Activated T-cell treated with anti-CD3 and anti-CD28 coated beads for 48 hours (primary cell): ENCODE data around the gene PRLH.

Experiments used
- DNase-seq: peaks from one replicate; pipeline ENCODE4 v3.0.0-alpha.2; 2020; ENCODE audit warnings: low read depth

PRLH gene

DNA sequence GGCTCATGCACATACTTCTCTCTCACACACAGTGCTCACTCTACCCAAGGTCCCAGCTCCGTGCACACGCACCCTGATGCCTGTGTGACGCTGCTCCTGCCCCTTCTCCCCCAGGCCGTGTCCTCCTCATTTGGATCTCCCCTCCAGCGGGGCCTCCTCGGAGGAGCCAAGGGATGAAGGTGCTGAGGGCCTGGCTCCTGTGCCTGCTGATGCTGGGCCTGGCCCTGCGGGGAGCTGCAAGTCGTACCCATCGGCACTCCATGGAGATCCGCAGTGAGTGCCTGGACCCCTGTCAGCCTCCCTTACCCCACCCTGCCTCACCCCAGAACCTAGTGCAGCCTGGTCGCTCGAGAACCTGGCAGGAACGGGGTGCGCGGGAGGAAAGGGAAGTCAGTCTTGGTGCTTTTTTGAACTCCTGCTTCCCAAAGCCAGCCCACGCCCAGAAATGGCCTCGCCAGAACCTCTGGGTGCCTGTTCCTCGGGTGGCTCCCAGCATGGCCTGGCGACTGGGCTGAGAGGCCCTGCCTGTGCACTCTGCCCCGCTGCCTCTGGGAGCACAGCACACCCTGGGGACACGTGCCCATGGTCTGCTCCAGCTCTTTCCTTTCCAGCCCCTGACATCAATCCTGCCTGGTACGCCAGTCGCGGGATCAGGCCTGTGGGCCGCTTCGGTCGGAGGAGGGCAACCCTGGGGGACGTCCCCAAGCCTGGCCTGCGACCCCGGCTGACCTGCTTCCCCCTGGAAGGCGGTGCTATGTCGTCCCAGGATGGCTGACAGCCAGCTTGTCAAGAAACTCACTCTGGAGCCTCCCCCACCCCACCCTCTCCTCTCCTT is at the start of gene PRLH:
TSS of gene PRLH (plus strand) at position 174 of the 835 bp plus-strand sequence. CDS start at position 174, 0 bp downstream.
- no peak for DNase-seq

DNA sequence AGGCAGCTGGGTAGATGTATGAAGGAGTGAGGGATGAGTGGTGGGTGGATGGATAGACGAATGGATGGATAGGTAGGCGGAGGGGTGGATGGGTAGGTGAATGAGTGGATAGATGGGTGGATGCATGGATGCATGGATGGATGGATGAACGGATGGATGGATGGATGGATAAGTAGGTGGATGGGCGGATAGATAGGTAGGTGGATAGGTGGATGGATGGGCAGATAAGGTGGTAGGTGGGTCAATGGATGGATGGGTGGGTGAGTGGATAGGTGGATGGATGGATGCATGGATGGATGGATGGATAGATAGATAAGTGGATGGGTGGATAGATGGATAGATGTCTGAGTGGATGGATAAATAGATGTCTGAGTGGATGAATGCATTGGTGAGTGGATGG is 49.2 kb upstream of the PRLH start:
- DNase-seq: no peak

DNA sequence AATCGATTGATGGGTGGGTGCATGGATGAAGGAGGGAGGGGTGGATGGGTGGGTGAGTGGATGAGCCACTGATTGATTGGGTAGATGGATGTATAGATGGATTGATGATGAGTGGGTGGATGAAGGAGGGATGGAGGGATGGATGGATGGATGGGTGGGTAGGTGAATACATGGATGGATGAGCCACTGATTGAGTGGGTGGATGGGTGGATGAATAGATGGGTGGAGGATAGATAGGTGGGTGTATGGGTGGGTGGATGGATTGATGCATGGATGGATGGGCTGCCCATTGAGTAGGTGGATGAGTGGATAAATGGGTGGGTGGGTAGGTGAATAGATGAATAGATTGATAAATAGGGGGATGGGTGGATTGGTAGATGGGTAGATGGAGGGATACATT is 48.4 kb upstream of the PRLH start:
- DNase-seq: no peak

DNA sequence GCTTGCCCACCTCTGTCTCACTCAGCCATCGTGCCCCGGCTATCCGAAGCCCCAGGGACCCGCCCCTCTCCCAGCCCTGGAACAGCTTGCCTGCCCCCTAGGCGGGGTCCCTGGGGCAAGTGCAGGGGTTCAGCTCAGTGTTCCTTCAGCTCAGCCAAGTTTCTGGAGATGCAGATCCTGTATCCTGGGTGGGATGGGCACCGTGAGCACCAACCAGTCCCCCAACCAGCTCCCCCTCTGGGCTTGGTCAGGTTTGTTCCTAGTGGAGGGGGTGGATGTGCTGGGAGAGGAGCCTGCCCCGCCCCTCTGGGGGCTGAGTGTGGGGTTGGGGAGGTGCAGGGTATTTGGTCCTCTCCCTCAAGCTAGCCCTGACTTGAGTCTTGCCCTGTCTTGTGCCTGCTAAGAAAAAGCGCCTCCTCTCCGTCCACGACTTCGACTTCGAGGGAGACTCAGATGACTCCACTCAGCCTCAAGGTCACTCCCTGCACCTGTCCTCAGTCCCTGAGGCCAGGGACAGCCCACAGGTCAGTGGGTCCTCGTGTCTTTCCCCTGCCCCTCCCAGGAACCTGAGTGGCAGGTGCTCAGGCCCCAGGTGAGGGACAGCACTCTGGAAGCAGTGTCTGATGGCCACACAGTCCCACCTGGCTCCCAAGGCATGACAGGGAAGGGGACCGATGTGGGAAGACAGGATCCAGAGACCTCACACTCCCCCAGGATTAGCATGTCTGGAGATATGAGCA is 46.7 kb upstream of the PRLH start:
- DNase-seq: no peak

- DNase-seq: no peak
Measured at GRCh38 chr2:237520290-237520689, 46.1 kb upstream of the PRLH start.

- no peak for DNase-seq
Measured at GRCh38 chr2:237524631-237525030, 41.7 kb upstream of the PRLH start.

- DNase-seq: no peak
Measured at GRCh38 chr2:237525559-237526157, 40.7 kb upstream of the PRLH start.

GRCh38 chr2:237527233-237527632 is 39.1 kb upstream of the PRLH start:
- DNase-seq: no peak

DNA sequence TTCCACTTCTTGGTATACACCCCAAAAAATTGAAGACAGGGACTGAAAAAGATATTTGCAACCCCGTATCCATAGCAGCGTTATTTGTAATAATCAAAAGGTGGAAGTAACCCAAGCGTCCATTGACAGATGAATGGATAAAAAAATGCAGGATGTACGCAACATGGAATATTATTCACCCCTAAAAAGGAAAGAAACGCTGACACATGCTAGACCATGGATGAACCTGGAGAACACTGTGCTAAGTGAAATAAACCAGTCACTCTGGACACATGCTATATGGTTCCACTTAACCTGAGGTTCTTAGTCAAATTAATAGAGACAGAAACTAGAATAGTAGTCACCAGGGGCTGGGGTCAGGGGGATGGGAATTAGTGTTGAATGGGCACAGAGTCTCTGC is 38.6 kb upstream of the PRLH start:
- DNase-seq: no peak

DNA sequence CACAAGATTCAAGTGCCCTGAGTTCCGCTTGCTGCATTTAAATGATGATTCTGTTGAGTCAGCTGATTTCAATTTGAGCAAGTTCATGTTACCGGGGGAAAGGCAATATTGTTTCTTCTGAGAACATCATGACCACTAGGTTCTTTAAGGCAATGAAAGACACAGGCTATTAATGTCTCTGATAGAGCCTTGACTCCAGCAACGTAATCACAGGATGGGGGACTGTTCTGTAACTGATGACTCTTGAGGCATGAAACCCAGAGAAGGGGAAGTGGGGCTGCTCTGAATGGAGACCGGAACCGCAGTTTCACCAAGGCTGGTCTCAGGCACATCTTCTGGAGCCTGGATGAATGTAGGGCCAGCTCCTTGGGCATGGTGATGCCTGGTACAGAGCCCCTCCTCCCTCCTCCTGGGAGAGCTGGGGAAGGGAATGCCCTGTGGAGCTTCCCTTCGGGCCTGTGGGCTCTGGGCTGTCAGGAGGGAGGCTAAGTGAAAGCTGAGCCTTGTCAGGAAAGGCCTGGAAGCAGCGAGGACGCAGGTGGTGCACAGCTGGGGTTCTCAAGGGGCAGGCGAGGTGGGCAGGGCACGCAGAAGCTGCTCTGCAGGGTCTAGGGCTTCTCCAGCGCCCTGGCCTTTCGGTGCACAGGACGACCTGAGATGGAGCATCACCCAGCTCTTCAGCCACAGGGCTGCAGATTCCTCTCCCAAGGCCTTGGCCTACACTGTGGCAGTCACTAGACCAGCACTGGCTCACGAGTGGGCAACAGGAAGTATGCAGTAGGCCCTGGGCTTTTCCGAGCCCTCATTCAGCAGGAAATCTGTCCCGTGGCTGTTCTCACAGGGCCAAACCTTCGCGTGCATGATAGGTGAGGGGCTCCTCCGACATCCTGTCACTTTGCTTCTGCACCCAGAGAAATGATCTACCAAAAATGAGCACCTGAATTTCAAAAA is 36.6 kb upstream of the PRLH start:
- DNase-seq: no peak

DNA sequence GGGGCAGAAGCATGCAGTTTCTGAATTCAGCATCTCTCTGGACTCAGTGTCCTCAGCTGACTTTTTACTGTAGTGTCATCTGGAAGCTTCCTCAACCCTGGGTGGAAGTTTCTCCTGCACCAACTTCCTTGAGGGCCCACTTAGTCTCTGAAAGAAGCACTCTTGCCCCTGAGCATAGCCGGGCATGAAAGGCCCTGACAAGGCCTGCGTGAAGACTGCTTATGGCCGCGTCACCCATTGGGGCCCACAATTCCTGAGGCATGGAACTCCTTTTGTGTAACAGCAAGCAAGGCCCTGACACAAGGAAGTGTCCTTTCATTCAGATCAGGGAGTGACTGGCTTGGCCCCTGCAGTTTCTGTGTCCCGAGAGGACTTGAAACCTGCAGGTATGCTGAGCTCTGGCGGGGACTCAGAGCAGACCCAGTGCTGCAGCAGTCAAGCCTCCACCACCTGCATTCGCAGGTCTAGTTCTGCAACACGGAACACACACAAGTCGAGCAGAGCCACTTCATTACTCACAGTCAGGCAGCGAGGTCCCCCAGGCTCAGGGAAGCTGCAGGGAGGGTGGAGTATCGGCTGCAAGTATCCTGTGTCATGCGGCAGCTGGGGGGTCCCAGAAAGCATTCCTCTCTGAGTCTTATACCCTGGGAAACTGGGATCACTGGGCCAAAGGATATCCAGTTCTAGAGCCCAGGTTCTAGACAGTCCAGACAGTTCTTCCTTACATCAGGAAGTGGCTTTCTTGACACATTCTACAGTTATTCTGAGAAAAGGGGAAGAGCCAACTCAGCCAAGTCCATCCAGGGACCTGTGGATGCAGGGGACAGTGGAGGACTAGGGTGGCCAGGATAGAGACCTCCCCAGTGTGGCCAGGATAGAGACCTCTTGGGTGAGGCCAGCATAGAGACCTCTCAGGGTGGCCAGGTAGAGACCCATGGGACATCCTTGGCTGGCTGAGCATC is 35.6 kb upstream of the PRLH start:
- DNase-seq: no peak

GRCh38 chr2:237532160-237532559 is 34.2 kb upstream of the PRLH start:
- DNase-seq: no peak

GRCh38 chr2:237533668-237534161 is 32.7 kb upstream of the PRLH start:
- DNase-seq: no peak

- no peak for DNase-seq
Measured at GRCh38 chr2:237534380-237534779, 32.0 kb upstream of the PRLH start.

- no peak for DNase-seq
Measured at GRCh38 chr2:237535385-237536082, 30.8 kb upstream of the PRLH start.

DNA sequence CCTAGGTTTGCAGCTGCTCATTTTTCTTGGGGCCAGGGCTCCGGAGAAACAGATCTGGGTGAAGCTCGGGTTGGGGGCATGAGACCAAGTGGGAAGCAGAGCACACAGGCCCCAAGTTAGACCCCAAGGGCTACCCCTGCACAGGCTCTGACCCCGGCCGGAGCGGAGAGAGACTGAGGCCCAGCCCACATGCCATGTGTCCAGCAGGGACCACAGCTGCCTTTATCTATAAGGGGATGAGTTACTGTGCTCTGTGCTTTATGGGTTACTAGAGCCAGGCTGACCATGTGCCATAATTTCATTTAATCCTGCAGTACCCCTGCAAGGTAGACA is 30.3 kb upstream of the PRLH start:
- no peak for DNase-seq

DNA sequence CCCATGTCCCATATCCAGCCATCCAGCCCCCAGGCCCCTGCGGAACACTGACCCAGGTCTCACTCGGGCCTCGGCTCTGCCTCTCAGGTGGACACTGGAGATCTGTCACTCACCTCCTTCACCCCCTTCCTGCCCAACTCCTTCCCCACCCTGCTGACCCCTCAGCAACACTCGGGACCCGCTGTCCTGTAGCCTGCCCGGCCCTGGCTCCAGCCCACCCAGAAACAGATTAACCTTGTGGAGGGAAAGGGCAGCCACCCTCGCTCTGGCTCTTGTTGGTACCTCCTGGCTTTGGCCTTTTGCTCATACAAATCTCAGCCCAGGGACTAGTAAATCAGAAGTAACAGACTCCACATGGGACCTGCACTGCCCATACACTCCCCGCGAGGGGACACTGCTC is 29.8 kb upstream of the PRLH start:
- no peak for DNase-seq

DNA sequence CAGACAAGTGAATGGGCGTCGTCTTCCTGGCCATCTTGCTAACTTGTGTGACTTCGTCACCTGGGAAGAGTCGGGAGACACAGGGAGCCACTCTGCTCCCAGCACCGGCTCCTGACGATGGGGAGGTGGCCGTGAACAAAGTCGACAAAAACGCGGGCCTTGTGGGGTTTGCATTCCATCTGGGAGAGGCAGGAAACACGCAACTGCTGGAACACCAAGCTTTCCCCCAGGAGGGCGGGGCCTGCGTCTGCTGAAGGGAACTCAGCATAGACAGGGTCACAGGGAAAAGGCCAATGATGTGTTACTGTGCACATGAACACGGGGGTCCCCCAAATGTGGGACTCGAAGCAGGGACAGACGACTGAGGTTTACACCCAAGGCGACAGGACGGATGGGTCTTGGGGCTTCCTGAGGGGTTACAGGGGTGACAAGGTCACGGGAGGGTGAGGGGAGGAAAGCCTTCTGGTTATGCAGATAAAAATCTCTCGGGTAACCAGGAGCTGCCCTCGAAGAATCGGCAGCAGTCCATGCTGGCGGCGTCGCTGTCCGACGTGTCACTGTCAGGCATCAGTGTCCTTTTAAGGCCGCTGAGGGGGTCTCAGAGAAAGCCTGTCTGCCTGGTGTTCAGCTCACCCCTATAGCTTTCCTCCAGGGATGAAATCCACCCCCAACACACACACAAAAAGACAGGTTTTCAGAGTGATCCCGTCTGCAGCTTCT is 28.2 kb upstream of the PRLH start:
- no peak for DNase-seq

DNA sequence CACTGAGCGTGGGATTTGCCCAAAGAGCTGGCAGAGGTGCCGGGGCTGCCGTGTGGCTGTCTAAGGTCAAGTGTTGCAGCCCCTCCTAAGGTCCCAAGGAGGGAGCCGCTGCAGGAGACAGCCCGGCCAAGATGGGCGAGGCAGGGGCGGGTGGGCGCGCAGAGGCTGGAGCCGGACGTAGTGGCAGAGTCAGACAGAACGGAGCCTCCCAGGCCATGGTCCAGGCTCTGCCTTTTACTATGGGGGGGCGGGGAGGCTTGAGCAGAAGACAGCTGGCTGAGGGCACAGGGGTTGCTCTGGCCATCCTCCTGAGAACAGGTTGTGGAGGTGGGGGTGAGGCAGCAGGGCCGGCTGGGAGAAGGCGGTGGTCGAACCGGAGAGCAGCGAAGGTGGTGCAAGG is 27.5 kb upstream of the PRLH start:
- no peak for DNase-seq
